Breast epithelium (tissue), 4 donors: ENCODE data around the gene VEZF1. TPM values are rescaled to one million over a fixed set of nuclear protein-coding genes. Genes with fewer than 3 reads are reported as not detected.
A peak's percentile ranks its signal among the peaks of the same experiment; 100 is the strongest.

Experiments used
- DNase-seq, 2 donors: peaks; one replicate each; pipeline ENCODE4 v3.0.0-alpha.2; 2019; ENCODE audit warnings: low spot score in 2 of 2
- H3K27ac ChIP-seq, 2 donors: fragments of 200-600 bp; sonication (generic) in 1 of 2; one replicate each; pipeline ENCODE4 v1.5.1; 2016 to 2019; ENCODE audit warnings: mild to moderate bottlenecking in 1 of 2
- H3K27me3 ChIP-seq, 2 donors: fragments of 200-600 bp; sonication (generic) in 1 of 2; one replicate each; pipeline versions ENCODE4 v1.5.1 to v1.6.0; 2017 to 2019; ENCODE audit warnings: control low read depth in 1 of 2, mild to moderate bottlenecking in 1 of 2
- H3K36me3 ChIP-seq: fragments of 200-600 bp; one replicate; pipeline ENCODE4 v1.5.1; 2019
- H3K4me1 ChIP-seq, 2 donors: fragments of 200-600 bp; sonication (generic); one replicate each; pipeline ENCODE4 v1.5.1; 2016 to 2019; ENCODE audit warnings: control low read depth in 1 of 2
- H3K4me3 ChIP-seq, 3 donors: fragments of 200-600 bp; sonication (generic); 1 replicate in 2 of 3; 2 replicates in 1 of 3; pipeline ENCODE4 v1.5.1; 2016 to 2019; ENCODE audit warnings: mild to moderate bottlenecking in 3 of 3, moderate library complexity in 2 of 3
- H3K9me3 ChIP-seq, 2 donors: fragments of 200-600 bp; sonication (generic) in 1 of 2; one replicate each; pipeline ENCODE4 v1.5.1; 2016 to 2019; ENCODE audit warnings: control low read depth in 1 of 2
- POLR2A ChIP-seq: fragments of 450-650 bp; IDR thresholded peaks from one replicate; pipeline ENCODE4 v1.6.1; 2016; ENCODE audit warnings: antibody characterized with exemption, mild to moderate bottlenecking, moderate library complexity
- POLR2AphosphoS5 ChIP-seq, 3 donors: sonication (generic); formaldehyde crosslinking; IDR thresholded peaks; one replicate each; pipeline ENCODE4 v1.6.1; 2017; ENCODE audit warnings: antibody characterized with exemption in 3 of 3
- intact Hi-C: fragments of 100-400 bp; cut with DNase I; formaldehyde crosslinking; loops from one replicate; pipeline ENCODE4 v1.15.1; 2023; ENCODE audit warnings: low total_unique reads
- total RNA-seq, 3 donors: library from RNA; depleted of rRNA; stranded (reverse); fragments of >200 nt; gene quantifications; one replicate each; pipeline ENCODE4 v1.1.0, GENCODE V29; 2016
- TF ChIP-seq, protein P1 (sequence below), 3 donors: fragments of 450-650 bp; IDR thresholded peaks; one replicate each; pipeline ENCODE4 v1.5.1; 2016 to 2017; ENCODE audit warnings: antibody characterized with exemption in 3 of 3, mild to moderate bottlenecking in 3 of 3, moderate library complexity in 3 of 3

Gene VEZF1
- total RNA-seq, 3 donors from 2014 or later: 55.5 to 76.5 (median 66.9) TPM

DNA sequence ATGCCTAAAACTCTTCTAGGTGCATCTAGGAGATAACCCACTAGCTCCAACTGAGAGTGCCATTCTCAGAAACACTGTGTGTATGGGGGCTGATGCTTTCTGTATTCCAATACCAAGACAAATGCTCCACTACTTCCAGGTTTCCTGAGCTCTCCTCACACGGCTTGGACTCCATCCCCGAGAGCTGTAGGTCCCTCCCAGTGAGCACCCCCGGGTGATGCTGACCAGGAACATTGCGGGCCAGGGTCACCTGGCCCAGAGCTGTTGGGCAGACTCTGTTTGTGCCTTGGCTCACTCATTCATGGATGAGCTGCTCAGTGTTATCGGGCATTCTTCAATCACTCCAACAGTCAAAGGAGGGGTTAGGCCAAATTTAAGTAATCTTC lies 39.9 kb downstream of the VEZF1 start:
- intact Hi-C loops: no loop called here
- peak overlapping the region in 1 of 3 donors; percentile 19 for H3K4me3 ChIP-seq
- H3K27me3 ChIP-seq: no peaks in the 10 kb centered on the region
- peaks cover 15 to 20% of the 10 kb centered on the region in 2 donors for H3K4me1 ChIP-seq
- TF ChIP-seq POLR2A: no peak
- TF ChIP-seq POLR2AphosphoS5 (IDR thresholded peaks at IDR 0.05): no peak
- TF ChIP-seq, protein P1, sequence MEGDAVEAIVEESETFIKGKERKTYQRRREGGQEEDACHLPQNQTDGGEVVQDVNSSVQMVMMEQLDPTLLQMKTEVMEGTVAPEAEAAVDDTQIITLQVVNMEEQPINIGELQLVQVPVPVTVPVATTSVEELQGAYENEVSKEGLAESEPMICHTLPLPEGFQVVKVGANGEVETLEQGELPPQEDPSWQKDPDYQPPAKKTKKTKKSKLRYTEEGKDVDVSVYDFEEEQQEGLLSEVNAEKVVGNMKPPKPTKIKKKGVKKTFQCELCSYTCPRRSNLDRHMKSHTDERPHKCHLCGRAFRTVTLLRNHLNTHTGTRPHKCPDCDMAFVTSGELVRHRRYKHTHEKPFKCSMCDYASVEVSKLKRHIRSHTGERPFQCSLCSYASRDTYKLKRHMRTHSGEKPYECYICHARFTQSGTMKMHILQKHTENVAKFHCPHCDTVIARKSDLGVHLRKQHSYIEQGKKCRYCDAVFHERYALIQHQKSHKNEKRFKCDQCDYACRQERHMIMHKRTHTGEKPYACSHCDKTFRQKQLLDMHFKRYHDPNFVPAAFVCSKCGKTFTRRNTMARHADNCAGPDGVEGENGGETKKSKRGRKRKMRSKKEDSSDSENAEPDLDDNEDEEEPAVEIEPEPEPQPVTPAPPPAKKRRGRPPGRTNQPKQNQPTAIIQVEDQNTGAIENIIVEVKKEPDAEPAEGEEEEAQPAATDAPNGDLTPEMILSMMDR (IDR thresholded peaks at IDR 0.05): no peak
- no peaks in the 10 kb centered on the region for H3K36me3 ChIP-seq
- no peaks in the 10 kb centered on the region for H3K9me3 ChIP-seq
- H3K27ac ChIP-seq: peak overlapping the region; percentile 89 to 92
- DNase-seq: no peak

DNA sequence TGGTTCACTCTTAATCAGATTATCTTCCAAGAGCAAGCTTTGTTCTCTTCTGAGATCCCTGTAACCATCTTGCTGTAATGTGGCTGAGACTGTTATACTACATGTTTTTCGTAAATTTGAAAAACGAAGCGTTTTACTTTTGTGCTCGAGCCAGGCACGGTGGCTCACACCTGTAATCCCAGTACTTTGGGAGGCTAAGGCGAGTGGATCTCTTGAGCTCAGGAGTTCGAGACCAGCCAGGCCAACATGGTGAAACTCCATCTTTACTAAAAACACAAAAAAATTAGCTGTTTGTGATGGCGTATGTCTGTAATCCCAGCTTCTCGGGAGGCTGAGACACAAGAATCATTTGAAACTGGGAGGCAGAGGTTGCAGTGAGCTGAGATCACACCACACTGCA lies 40.7 kb downstream of the VEZF1 start:
- H3K36me3 ChIP-seq: no peaks in the 10 kb centered on the region
- H3K27ac ChIP-seq: peak overlapping the region; percentile 76 to 89
- no peak for TF ChIP-seq POLR2AphosphoS5 (IDR thresholded peaks at IDR 0.05)
- TF ChIP-seq, protein P1 (IDR thresholded peaks at IDR 0.05): no peak
- no peak for TF ChIP-seq POLR2A
- intact Hi-C loops: no loop called here
- peaks cover 15 to 20% of the 10 kb centered on the region in 2 donors for H3K4me1 ChIP-seq
- H3K4me3 ChIP-seq: peak overlapping the region; percentile 34 to 60 (median 44)
- no peak for DNase-seq
- no peaks in the 10 kb centered on the region for H3K9me3 ChIP-seq
- no peaks in the 10 kb centered on the region for H3K27me3 ChIP-seq

DNA sequence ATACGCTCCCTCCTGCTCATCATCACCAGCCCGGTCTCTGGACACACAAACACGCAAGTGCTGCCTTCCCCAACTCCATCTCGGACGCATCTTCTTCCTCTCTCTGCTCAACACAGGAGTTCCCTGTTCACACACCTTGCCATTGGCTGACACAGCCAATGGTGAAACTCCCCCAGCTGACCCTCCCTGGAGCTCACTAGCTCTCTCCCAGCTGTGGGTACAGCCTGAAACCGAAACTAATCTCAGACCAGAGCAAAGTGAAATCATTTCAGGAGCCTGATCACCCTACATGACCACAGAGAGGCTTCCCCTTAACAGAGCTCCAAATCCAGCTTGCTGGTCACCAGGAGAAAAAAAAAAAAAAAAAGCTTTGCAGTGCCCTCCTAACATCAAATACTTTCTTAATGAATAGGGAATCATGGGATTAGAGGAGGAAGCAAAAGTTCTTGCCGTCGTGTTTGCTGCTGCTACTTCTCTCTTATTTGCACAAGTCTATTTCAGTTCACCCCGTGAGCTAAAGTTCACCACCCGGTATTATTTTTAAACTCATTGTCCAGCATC lies 41.2 kb downstream of the VEZF1 start:
- no peak for DNase-seq
- H3K27me3 ChIP-seq: no peaks in the 10 kb centered on the region
- peak overlapping the region; percentile 34 to 60 (median 44) for H3K4me3 ChIP-seq
- peak overlapping the region; percentile 76 to 89 for H3K27ac ChIP-seq
- H3K36me3 ChIP-seq: no peaks in the 10 kb centered on the region
- no peaks in the 10 kb centered on the region for H3K9me3 ChIP-seq
- intact Hi-C loops: no loop called here
- peaks cover 19 to 20% of the 10 kb centered on the region in 2 donors for H3K4me1 ChIP-seq
- peak; percentile 5 to 17 (median 14) for TF ChIP-seq POLR2AphosphoS5 (IDR thresholded peaks at IDR 0.05)
- no peak for TF ChIP-seq POLR2A
- TF ChIP-seq, protein P1 (IDR thresholded peaks at IDR 0.05): no peak

DNA sequence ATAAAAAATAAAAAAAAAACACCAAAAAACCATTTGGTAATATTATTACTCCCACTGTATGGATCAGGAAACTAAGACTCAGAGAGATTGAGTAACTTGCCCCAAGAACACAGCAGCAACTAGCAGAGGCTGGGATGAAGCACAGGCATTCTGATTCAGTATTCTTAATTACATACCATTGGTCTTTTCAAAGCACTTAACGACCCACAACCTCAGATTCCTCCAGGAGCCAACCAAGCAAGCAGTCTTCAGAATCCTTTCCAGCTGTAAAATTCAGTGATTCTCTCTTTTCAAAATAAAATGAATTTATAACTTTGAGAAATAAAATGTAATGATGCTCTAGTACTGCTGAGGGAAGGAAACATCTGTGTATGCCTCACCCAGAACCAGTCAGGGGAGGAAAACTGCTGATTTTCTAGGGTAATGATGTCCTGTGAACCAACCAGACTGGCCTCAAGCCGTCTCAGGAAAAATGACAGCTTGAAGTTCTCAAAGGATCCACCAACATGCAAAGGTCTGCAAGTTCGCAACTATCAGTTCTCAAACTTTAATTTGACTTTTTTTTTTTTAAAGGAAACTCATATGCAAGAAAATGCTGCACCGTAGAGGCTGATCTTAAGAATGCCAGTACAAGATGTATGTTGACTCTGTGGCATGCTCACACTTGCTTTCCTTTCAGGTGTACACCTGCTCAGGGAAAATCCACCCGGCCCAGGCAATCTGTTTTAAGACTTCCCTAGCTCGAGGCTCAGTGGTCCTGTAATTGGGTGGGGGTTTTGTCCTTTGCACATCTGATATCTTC lies 41.9 kb downstream of the VEZF1 start:
- no peak for TF ChIP-seq POLR2A
- no peak for TF ChIP-seq POLR2AphosphoS5 (IDR thresholded peaks at IDR 0.05)
- TF ChIP-seq, protein P1 (IDR thresholded peaks at IDR 0.05): no peak
- no peaks in the 10 kb centered on the region for H3K9me3 ChIP-seq
- H3K4me1 ChIP-seq: peaks cover 20 to 23% of the 10 kb centered on the region in 2 donors
- peak overlapping the region; percentile 34 to 60 (median 44) for H3K4me3 ChIP-seq
- H3K27me3 ChIP-seq: no peaks in the 10 kb centered on the region
- intact Hi-C loops: no loop called here
- H3K27ac ChIP-seq: peak overlapping the region; percentile 76 to 89
- no peaks in the 10 kb centered on the region for H3K36me3 ChIP-seq
- no peak for DNase-seq

DNA sequence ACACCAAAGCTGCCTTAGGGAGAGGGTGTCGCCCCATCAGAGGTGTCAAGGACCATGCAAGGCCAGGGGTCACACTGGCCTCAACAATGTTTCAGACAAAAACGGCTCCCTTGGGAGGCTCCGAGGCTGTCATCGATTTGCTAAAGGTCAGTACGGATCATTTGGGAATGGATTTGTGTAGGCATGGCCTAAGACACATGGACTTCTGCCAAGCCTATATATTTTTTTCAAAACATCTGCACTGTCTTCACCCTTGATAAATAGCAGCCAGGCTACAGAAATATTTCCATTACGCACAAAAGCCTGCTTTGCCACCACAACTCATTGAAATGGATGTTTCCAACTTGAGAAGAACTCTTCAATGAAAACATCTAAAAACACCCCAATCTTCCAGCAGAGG lies 43.1 kb downstream of the VEZF1 start:
- no peak for DNase-seq
- peaks cover 20 to 34% of the 10 kb centered on the region in 2 donors for H3K4me1 ChIP-seq
- no peak overlapping the region for H3K27ac ChIP-seq
- no peaks in the 10 kb centered on the region for H3K9me3 ChIP-seq
- intact Hi-C loops: no loop called here
- H3K27me3 ChIP-seq: no peaks in the 10 kb centered on the region
- H3K36me3 ChIP-seq: no peaks in the 10 kb centered on the region
- no peak overlapping the region for H3K4me3 ChIP-seq
- no peak for TF ChIP-seq POLR2AphosphoS5 (IDR thresholded peaks at IDR 0.05)
- TF ChIP-seq, protein P1 (IDR thresholded peaks at IDR 0.05): no peak
- no peak for TF ChIP-seq POLR2A
